ENCODE measurements around the gene HCFC1R1.

The HCFC1R1 gene

DNA sequence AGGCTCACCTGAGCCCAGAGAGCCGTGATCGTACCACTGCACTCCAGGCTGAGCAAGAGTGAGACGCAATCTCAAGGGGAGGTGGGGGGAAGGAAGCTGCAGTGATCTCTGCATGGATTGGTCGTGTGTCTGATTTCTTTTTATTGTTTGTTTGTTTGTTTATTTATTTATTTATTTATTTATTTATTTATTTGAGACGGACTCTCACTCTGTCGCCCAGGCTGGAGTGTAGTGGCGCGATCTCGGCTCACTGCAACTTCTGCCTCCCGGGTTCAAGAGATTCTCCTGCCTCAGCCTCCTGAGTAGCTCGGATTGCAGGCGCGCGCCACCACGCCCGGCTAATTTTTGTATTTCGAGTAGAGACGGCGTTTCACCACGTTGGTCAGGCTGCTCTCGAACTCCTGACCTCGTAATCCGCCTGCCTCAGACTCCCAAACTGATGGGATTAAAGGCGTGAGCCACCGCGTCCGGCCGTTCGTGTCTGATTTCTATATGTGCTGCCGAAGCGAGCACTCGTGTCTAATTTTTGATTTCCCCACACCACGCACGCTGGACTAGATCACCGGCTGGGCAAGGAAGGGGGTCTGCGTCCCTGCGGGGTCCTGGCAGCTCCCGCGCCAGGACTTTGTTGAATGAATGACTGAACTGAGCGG lies 4.0 kb downstream of the HCFC1R1 start:
- TF ChIP-seq, protein P1, sequence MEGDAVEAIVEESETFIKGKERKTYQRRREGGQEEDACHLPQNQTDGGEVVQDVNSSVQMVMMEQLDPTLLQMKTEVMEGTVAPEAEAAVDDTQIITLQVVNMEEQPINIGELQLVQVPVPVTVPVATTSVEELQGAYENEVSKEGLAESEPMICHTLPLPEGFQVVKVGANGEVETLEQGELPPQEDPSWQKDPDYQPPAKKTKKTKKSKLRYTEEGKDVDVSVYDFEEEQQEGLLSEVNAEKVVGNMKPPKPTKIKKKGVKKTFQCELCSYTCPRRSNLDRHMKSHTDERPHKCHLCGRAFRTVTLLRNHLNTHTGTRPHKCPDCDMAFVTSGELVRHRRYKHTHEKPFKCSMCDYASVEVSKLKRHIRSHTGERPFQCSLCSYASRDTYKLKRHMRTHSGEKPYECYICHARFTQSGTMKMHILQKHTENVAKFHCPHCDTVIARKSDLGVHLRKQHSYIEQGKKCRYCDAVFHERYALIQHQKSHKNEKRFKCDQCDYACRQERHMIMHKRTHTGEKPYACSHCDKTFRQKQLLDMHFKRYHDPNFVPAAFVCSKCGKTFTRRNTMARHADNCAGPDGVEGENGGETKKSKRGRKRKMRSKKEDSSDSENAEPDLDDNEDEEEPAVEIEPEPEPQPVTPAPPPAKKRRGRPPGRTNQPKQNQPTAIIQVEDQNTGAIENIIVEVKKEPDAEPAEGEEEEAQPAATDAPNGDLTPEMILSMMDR (IDR thresholded peaks at IDR 0.05; ENCODE audit: low read length, missing control alignments) = no peak
- H3K4me3 ChIP-seq (replicated peaks; ENCODE audit: low read depth, low read length) = peak overlapping the region; percentile 80
- no peak for DNase-seq (ENCODE audit: low read depth)

DNA sequence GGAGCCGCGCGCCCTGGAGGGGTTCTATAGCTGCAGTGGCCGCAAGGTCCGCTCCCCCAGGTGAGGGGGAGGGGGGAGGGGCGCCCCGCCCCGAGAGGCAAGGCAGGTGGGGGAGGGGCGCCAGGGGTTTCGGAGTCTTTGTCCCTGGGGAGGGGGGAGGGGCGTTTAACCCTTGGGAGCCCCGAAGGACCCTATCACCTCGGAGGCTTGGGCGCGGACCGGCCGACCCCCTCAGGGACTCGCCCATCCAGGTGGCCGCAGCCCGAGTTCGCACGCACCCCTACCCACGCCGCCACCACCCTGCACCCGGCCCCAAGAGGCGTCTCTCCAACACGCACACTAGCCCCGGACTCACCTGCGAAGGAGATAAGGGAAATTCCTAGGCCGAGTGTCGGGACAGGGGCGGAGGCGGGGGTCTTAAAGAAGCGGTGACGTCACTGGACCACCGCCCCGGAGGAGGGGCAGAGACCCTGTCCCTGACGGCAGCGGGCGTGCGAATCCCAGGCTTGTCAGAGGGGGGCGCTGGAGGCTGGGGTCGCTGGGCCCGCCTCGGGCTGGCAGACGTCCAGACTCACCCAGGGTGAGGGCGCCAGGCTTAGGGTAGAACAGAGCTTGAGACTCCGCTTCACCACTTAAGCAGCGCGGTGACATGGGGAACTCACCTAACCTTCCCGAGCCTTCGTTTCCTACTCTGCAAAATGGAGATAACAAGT lies 5.8 kb downstream of the HCFC1R1 start, which contains the start of gene CLDN6:
TSS of gene CLDN6 (minus strand) at position 390 of the 713 bp plus-strand sequence. CDS start 2,162 bp downstream, outside the sequence.
- TF ChIP-seq, protein P1 (IDR thresholded peaks at IDR 0.05; ENCODE audit: low read length, missing control alignments) = peak; percentile 7
- DNase-seq (ENCODE audit: low read depth) = no peak
- no peak within 1 kb of the TSS for H3K4me3 ChIP-seq (replicated peaks; ENCODE audit: low read depth, low read length)

DNA sequence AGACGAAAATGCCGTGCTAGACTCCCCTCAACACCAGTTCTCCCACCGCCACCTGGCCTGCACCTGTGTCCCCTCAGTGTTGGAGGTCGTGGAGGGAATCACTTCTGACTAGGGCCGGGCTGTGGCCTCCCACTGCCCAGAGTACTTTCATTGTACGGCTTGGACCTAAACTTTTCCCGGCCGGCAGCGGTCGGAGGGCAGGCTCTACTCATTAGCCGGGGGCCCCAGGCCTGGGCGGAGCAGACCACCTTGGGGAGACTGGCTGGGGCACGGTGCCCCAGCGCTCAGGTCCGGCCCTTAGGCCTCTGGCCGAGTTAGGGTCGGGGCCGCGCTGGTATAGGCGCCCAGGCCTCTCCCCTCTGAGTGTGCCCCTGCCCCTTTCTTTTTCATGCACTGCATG lies 6.4 kb downstream of the HCFC1R1 start:
- TF ChIP-seq, protein P1 (IDR thresholded peaks at IDR 0.05; ENCODE audit: low read length, missing control alignments) = no peak
- DNase-seq (ENCODE audit: low read depth) = no peak
- no peak overlapping the region for H3K4me3 ChIP-seq (replicated peaks; ENCODE audit: low read depth, low read length)

DNA sequence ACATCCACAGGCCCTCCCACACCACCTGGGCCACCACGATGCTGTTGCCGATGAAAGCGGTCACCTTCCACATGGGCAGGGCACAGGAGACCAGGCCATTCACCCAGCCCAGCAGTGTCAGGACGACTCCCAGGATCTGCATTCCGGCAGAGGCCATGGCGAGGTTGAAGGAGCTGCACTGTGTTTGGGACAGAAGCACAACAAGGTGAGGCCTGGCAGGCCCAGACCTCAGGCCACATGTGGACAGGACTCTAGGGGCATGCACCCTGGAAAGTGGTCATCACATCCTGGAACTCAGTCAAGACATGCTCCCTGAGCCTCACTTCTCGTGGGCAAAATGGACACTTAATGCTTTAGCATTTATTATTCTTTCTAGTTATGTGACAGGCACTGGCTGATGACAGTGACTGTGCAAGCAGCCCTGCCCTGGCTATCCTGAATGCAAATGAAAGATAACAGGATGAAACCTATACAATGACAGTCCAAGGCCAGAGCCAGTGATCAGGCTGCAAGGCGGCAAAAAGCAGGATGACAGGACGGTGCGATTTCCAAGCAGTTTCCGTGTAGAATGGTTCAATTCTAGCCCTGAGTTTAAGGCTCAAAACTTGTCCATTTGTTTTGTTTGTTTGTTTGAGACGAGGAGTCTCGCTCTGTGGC lies 7.7 kb downstream of the HCFC1R1 start:
- TF ChIP-seq, protein P1 (IDR thresholded peaks at IDR 0.05; ENCODE audit: low read length, missing control alignments) = no peak
- no peak for DNase-seq (ENCODE audit: low read depth)
- no peak overlapping the region for H3K4me3 ChIP-seq (replicated peaks; ENCODE audit: low read depth, low read length)

DNA sequence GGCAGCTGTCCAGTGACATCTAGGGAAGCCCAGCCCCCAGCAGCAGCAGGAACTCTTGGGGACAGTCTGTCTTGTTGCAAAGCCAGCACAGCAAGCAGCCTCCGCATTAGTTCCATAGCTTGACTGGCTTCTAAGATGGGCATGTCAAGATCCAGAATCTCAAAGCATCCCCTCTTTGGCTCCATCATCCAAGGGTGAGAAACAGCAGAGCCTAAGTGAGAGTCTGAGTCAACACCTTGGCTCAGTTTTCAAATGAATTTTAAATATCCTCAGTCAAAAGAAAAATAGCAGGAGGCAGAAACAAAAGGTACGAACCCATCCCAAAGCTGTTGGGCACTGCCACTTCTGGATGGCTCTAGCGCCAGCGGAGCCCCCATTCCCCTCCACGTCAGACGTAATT lies 8.8 kb downstream of the HCFC1R1 start:
- TF ChIP-seq, protein P1 (IDR thresholded peaks at IDR 0.05; ENCODE audit: low read length, missing control alignments) = no peak
- DNase-seq (ENCODE audit: low read depth) = no peak
- H3K4me3 ChIP-seq (replicated peaks; ENCODE audit: low read depth, low read length) = no peak overlapping the region

DNA sequence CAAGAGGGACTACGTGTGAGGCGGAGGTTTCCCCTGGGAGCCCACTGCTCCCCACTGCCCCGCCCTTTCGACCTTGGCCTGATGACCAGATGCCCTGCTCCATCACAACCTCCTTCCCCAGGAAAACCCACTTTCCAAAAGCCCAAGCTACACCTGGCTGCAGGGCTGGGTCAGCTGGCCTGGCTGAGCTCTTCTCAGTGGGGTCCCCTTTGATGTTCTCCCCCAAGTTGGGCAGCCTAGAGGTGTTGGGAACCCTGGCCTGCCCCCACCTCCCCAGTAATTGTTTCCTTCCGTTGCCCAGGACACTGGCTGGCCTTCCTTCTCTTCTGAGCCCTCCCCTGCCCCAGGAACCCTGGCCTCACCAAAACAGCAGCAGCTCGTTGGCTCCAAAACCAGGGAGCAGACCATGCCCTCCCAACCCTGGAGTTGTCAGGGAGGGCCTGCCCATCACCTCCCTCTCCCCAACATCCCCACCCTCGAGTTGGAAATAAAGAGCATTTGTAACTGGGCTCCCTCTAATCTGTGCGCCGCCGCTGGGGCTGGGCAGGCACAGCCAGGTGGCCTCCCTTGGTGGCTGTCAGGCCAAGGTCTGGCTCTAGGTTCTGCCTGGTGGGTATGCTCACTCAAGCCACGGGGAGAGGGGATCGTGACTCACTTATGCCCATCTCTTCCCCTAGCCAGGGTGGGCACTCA lies 9.6 kb downstream of the HCFC1R1 start:
- DNase-seq (ENCODE audit: low read depth) = no peak
- no peak overlapping the region for H3K4me3 ChIP-seq (replicated peaks; ENCODE audit: low read depth, low read length)
- TF ChIP-seq, protein P1 (IDR thresholded peaks at IDR 0.05; ENCODE audit: low read length, missing control alignments) = no peak

Measured in fibroblast of pulmonary artery (primary cell).